ENCODE data around the gene SKOR2.

GRCh38 chr18:47254341-47254939 lies 3.0 kb upstream of the SKOR2 start:
- no peak for TF ChIP-seq CTCF (IDR thresholded peaks at IDR 0.05)
- no peak for TF ChIP-seq ZFX (IDR thresholded peaks at IDR 0.05; ENCODE audit: borderline replicate concordance)
